ENCODE measurements around the gene ZNF586.
"Not testable (repeated sequence)": the region's sequence is repeated elsewhere in the genome, so short reads cannot be mapped to it uniquely, and the experiment has no call there.

Gene ZNF586

DNA sequence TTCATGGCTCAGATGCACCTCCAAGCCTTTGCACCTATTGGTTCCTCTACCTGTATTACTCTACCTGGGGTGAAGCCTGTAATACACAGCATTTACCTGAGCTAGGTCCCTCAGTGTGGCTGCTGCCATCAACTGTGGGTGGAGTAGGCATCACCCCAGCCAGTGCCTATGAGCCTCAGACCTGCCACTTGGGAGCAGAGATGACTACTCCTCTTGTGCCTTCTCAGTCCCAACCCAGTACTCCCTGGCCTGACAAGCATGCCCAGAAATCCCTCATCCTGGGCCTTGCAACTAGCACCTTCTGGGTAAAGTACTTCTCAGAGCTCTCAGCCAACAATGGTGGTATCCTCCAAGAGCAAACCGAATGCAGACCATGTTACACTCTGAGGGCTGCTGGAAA lies 27.1 kb downstream of the ZNF586 start:
- not testable (repeated sequence) for DNase-seq

DNA sequence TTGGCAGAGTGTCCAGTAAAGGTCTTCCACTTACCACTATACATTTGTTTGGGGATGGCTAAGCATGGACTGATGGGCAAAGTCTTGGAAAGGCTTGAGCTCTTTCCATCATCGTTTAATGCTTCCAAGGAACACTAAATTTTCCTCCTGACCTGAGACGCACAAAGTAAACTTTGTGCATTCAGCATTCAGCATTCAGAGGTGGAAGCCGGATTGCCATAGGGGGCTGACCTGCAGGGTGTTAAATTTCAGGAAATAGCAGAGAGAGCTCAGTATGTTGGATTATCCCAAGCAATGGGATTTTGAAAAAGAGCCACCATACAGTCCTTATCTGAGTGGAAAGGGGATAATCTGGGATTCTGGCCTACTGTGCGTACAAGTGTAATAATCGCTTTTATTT lies 31.2 kb downstream of the ZNF586 start:
- no peak for DNase-seq

DNA sequence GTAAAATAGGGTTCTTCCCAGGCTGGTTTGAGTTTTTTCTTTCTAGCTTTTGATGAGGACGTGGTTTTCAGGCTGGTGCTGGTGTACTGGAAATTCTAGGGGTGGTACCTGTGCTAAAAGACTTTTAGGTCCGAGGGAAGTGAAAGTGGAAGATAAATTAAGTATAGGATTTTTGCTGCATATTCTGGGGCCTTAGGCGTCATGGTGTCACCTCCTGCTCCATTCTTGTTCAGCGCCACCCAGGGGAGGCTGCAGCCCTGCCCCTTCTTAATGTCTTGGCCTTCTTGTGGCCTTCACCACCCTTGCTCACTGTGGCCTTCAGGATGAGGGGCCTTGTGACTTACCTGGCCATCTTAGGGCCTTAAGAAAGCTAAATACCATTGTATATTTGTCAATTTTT lies 32.8 kb downstream of the ZNF586 start:
- DNase-seq = no peak

DNA sequence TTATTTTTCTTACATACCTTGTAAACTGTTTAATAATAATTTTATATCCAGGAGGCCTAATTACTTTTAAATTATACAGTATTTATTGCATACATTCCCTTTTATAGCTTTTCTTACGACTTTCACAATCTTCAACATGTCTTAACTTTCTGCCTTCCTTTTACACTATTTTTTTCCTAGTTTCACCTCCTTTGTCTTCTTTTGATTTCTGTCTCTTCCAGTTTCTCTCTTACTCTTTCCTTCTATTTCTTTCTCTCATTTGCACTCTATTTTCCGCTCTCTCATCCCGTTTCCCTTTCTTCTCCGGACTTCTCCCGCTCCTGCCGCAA lies 33.8 kb downstream of the ZNF586 start:
- DNase-seq = no peak

DNA sequence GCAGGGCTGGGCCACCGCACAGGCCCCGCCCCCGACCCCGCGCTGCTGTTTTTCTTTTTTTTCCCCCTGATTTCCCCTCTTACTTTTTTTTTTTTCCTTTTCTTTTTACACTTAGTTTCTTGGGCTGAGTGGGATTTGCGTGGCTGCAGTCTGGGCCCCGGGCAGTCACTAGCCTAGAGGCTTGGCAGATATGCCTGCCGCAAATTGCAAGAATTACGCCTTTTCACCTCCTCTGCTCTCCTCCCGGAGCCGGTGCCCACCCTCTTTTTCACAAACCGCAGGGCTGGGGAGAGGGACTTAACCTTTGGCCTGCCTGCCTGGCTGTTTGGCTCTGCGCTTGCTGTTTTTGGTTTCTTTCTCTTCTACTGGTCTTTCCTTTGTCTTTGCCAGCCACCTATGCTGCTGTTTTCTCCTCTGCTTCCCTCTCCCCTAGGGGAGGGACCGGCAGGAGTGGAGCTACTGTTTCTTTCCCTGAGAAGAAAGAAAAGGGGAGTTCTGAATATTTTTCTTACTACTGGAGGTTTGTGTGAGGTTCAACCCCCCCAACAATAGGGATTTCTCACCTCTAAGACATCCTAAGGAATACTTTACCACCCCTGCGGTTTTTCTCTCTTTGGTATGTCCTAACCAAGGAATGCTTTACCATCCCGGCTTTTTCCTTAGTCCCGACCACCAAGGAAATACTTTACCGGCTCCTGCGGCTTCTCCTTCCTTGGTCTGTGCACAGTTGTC lies 34.3 kb downstream of the ZNF586 start:
- DNase-seq = peak in 3 of 14 donors; percentile 2 to 19 (median 4)

DNA sequence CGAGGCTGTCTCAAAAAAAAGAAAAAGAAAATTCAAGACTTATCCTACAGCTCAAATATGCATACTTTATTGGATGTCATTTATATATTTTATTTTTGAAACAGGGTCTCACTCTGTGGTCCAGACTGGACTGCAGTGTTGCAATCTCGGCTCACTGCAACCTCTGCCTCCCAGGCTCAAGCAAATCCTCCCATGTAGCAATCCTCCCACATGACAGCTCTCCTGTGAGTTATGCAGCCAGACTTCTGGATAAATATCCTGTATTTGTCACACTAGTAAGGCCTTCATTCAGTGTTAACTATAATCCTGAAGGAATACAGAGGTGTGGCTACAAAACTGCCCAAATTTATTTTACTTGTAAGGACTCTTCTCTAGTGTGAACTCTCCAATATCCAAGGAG lies 38.1 kb downstream of the ZNF586 start:
- DNase-seq = no peak

DNA sequence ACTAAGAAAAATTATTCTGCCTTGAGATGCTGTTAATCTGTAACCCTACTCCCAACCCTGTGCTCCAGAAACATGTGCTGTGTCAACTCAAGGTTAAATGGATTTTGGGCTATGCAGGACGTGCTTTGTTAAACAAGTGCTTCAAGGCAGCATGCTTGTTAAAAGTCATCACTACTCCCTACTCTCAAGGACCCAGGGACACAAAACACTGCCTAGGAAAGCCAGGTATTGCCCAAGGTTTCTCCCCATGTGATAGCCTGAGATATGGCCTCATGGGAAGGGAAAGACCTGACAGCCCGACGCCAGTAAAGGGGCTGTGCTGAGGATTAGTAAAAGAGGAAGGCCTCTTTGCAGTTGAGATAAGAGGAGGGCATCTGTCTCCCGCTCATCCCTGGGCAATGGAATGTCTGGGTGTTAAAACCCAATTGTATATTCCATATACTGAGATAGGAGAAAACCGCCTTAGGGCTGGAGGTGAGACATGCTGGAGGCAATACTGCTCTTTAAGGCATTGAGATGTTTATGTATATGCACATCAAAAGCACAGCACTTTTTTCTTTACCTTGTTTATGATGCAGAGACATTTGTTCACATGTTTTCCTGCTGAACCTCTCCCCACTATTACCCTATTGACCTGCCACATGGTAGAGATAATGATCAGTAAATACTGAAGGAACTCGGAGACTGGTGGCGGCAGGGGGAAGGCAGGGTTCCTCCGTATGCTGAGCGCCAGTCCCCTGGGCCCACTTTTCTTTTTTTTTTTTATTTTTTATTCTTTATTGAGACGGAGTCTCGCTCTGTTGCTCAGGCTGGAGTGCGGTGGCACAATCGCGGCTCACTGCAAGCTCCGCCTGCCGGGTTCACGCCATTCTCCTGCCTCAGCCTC lies 41.2 kb downstream of the ZNF586 start:
- DNase-seq = not testable (repeated sequence)

DNA sequence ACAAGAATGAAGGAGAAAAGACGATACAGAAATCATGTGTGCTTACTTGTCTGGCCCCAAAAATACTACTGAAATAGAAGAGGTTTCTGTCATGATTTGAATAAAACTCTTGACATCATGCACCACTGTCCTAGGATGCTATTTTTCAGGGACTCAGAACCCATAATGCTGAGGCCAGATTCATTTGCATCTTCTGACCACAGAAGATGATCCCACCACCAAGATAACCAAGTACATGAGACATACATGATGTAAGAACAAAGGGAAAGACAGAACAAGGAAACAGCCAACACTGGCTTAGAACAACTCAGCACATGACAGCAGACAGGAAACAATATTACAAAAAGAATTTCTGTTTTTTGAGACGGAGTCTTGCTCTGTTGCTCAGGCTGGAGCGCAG lies 42.8 kb downstream of the ZNF586 start:
- no peak for DNase-seq

DNA sequence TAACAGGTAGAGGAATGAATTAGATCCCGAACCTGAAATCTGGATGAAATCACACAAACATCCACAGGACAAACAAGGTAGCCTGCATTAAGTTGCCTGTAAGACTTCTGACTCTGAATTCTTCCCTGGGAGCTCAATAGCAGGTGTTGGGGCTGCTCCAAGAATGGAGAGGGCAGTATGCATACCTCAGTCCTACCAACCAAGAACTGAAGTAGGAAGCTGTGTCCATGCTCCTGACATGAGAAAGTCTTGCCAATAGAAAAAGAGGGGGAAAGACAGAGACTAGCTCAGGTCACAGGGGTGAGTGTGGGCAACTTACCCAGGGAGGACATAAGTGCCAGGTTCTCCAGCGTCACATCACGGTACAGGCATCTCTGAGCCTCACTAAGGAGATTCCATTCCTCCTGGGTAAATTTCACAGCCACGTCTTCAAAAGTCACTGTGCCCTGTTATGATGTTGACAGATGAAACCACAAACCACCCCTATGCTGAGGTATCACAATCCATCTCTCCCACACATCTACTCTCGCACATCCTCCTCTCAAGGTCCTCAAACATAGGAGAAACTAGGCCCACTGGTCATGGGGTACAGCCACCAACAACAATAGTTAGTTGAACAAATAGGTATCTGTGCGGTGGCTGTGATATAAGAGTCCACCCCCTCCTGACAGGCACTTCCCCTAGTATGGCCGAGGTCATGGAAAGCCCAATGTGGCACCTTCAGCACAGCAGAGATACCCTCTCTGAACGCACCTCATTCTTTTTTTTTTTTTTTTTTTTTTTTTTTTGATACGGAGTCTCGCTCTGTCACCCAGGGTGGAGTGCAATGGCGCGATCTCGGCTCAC lies 43.7 kb downstream of the ZNF586 start:
- DNase-seq = not testable (repeated sequence)

DNA sequence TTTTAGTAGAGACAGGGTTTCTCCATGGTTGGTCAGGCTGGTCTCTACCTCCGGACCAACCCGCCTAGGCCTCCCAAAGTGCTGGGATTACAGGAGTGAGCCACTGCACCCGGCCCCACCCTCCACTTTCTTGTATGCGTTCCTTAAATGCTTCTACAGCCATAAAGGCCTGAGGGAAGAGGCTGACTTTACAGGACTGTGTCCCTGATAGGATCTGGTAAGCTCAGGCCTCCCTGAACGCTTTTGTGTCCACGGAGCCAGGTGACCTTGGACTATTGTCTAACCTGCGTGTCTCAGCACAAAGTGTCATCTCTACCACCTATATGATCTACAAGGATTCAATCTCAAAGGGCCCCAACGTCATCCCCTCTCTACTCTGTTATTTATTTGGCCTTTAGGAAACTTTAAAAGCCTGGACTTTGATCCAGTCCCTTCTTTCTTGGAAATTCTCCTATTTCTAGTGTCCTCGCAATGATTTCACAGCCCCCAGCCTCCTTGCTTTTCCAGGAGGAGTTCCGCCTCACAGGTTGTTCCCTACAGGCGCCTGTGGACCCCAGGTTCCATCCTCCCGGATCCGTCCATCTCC lies 44.5 kb downstream of the ZNF586 start:
- no peak for DNase-seq

DNA sequence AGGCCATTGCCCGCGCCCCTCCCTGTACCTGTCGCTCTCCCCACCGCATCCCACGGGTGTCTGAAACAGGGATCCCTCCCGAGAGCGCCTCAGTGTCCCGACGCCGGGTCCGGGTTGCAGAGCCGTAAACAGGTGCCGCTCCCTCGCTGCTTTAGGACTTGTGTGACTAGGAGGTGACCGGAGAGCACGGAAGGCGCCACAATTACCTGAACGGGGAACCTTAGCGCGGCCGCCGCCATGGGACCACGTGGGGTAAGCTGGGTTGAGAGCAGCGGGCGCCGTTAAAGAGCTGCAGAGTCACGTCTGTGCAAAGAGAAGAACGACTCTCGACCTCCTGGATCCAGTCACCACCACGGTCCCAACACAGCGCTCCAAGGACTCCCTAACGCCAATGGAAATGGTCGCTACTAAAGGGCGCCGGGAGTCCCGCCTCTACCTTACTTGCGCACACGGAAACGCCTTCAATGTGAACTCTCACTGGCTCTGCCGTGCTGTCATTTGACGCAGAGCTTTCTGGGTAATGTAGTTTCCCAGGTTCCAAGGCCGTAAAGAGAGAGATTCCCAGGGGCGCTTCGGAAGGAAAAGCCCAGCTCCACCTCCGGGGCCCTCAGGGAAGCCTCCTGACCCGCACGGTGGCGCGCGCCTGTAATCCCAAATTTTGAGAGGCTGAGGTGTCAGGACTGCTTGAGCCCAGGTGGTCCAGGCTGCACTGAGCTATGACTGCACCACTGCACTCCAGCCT lies 45.2 kb downstream of the ZNF586 start, which contains the start of gene ZNF552:
TSS of gene ZNF552 (minus strand) at position 409 of the 742 bp plus-strand sequence. CDS start at position 239, 170 bp downstream.
- DNase-seq = peak in 13 of 14 donors; percentile 20 to 89 (median 74)

DNA sequence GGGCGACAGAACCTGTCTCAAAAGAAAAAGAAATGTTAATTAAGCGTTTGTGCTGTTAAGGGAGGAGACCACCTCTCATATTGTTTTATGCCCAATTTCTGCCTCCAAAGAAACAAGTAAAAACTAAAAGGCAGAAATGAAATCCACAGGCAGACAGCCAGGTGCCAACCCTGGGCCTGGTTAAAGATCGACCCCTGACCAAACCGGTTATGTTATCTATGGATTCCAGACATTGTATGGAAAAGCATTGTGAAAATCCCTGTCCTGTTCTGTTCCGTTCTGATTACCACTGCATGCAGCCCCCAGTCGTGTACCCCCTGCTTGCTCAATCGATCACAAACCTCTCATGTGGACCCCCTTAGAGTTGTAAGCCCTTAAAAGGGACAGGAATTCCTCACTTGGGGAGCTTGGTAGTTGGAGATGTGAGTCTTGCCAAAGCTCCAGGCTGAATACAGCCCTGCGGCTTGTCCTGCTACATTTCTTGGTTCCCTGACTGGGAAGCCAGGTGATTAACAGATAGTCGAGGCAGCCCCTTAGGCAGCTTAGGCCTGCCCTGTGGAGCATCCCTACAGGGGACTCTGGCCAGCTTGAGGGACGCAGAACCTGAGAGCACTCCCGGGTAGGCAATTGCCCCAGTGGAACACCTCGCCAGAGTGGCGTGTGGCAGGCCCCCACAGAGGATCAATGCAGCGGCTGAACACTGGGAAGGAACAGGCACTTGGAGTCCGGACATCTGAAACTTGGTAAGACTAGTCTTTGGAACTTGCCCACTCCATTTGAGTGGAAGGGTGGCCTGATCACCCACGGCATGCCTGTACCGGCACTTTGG lies 46.0 kb downstream of the ZNF586 start:
- DNase-seq = no peak

DNA sequence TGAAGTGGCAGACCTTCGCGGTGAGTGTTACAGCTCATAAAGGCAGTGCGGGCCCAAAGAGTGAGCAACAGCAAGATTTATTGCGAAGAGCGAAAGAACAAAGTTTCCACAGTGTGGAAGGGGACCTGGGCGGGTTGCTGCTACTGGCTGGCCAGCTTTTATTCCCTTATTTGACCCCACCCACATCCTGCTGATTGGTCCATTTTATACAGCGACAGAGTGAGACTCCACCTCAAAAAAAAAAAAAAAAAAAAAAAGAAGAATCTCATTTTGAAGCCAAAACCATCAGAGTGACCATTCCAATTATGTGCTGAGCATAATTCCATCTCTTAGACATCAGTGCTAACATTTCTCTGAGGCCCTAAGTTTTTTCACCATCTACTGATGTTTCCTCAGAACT lies 47.2 kb downstream of the ZNF586 start:
- DNase-seq = no peak

DNA sequence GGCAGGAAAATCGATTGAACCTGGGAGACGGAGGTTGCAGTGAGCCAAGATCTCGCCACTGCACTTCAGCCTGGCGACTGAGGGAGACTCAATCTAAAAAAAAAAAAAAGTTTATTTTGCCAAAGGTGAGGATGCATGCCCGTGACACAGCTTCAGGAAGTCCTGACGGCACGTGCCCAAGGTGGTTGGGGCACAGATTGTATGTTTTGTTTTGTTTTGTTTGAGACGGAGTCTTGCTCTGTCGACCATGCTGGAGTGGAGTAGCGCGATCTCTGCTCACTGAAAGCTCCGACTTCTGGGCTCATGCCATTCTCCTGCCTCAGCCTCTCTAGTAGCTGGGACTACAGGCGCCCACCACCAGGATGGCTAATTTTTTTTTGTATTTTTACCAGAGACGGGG lies 48.5 kb downstream of the ZNF586 start:
- DNase-seq = no peak

DNA sequence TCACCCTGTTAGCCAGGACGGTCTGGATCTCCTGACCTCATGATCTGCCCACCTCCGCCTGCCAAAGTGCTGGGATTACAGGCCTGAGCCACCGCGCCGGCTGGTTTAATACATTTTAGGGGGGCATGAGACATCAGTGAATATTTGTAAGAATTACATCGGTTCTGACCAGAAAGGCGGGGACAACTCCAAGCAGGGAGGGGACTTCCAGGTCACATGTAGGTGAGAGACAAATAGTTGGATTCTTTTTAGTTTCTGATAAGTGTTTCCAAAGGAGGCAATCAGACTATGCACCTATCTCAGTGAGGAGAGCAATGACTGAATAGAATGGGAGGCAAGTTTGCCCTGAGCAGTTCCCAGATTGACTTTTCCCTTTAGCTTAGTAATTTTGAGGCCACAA lies 48.9 kb downstream of the ZNF586 start:
- no peak for DNase-seq

DNA sequence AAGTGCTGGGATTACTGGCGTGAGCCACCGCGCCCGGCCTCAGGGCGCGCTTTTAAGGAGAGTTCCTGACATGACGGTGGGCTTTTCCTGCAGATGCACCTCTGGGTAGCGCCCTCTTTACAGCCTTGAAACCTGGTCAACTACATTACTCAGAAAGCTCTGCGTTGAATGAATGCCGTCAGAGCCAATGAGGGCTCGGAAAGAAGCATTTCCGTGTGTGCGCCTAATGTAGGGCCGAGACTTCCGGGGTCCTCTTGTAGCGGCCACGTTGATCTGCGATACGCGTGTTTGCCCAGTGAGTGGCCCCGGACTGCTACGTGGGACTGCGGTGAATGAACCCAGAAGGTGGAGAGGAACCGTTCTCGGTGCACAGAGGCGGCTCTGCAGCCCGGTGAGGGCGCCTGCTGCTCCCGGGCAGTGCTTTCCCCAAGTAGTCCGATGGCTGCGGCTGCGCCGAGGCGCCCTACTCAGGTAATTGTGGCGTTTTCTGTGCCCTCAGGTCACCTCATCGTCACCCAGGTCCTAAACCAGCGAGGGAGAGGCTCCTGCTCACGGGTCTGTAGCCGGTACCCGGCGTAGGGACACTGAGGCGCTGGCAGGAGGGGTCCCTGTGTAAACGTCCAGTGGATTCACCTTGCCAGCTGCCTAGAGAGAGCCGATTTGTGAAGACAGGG lies 50.1 kb downstream of the ZNF586 start:
- DNase-seq = peak in 13 of 14 donors; percentile 51 to 83 (median 77)

DNA sequence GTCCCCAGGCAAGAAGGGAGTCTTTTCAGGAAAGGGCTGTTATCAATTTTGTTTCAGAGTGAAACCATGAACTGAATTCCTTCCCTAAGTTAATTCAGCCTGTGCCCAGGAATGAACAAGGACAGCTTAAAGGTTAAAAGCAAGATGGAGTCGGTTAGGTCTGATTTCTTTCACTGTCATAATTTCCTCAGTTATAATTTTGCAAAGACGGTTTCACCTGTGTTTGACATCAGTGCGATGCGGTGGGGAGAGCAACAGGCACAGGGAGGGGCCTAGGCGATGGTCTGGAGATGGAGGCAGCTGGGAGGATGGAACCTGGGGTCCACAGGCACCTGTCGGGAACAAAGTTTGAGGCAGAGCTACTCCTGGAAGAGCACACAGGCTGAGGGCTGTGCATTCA lies 51.1 kb downstream of the ZNF586 start:
- no peak for DNase-seq

DNA sequence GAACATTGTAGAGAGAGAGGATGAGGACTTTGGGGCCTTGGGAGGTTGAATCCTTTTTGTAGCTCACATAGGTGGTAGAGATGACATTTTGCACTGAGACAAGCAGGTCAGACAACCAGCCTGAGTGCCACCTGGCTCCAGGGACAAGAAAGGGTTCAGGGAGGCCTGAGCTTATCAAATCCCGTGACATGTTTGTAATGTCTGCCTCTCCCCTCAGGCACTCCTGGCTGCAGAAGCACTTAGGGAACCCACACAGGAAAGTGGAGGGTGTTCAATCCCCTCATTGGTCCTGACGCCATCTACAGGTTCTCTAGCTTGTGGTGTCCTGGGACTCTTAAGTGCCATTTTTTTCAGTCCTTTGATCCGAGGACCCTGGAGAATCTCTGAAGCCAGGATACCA lies 51.6 kb downstream of the ZNF586 start:
- not testable (repeated sequence) for DNase-seq

DNA sequence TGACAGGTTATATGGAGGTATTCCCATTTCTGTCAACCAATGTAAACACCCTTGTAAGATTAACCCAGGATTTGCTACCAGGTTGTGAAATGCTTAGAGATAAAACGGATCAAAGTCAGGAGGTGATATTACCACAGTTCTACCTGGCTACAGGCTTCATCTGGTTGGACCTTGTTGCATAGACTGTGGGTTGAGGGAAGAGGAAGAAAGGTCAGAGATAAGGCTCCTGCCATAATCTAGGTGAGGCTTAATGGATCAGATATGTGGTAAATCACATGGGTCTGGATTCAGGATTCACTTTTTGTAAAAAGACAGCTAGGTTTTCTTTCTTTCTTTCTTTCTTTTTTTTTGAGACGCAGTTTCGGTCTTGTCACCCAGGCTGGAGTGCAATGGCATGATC lies 52.0 kb downstream of the ZNF586 start:
- not testable (repeated sequence) for DNase-seq

DNA sequence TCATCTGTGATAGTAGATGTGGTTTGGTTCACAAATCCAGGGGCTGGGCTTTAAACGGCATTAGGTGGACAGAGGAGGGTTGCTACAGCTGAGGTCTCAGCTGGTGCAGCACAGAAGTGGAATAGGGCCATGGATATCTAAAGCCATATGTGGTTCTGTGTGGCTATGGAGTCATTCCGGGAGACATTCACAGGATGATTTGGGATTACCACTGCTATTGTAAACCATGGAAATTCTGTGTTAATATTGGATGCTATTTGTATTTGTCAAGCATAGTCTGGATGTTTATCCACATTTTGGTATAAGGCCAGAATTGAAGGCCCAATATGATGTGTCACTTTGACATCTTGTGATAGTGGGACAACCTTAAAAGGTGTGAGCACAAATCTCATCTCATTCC lies 53.7 kb downstream of the ZNF586 start:
- not testable (repeated sequence) for DNase-seq
